Neural crest cell (in vitro differentiated cells): ENCODE results near the gene ECHDC3. TPM values are rescaled to one million over a fixed set of nuclear protein-coding genes. Genes with fewer than 3 reads are reported as not detected.

Experiments
- DNase-seq: peaks from one replicate; pipeline ENCODE4 v3.0.0; 2021; ENCODE audit warnings: low read depth, mixed read lengths, low spot score
- H3K27ac Mint-ChIP-seq: one replicate; pipeline ENCODE4 v1.8.0; 2021; ENCODE audit warnings: mild to moderate bottlenecking, mixed read lengths; ENCODE audit not compliant: unreplicated experiment
- H3K27me3 Mint-ChIP-seq: 2 replicates; pipeline ENCODE4 v1.8.0; 2021; ENCODE audit warnings: low read depth, mild to moderate bottlenecking, mixed read lengths
- H3K36me3 Mint-ChIP-seq: 2 replicates; pipeline ENCODE4 v1.8.0; 2021; ENCODE audit warnings: low read depth, mild to moderate bottlenecking, mixed read lengths
- H3K4me1 Mint-ChIP-seq: 2 replicates; pipeline ENCODE4 v1.8.0; 2021; ENCODE audit warnings: mixed read lengths
- H3K4me3 Mint-ChIP-seq: one replicate; pipeline ENCODE4 v1.8.0; 2021; ENCODE audit warnings: mild to moderate bottlenecking, mixed read lengths
- H3K9me3 Mint-ChIP-seq: 2 replicates; pipeline ENCODE4 v1.8.0; 2021; ENCODE audit warnings: mixed read lengths
- CTCF ChIP-seq: fragments of 200-600 bp; sonication (generic); conservative IDR thresholded peaks from 2 replicates; pipeline ENCODE4 v1.5.0; 2021; ENCODE audit warnings: antibody characterized with exemption, mild to moderate bottlenecking
- total RNA-seq: library from RNA; stranded (reverse); gene quantifications from 2 replicates; pipeline ENCODE4 v1.2.1, GENCODE V29; 2021

Gene ECHDC3
- total RNA-seq, 1 donor from 2014 or later = 5.3 TPM

- no peaks in the 10 kb centered on the region for H3K9me3 Mint-ChIP-seq
- H3K4me3 Mint-ChIP-seq = no peak overlapping the region
- TF ChIP-seq CTCF = no peak
- H3K4me1 Mint-ChIP-seq = no peaks in the 10 kb centered on the region
- H3K36me3 Mint-ChIP-seq = no peaks in the 10 kb centered on the region
- H3K27ac Mint-ChIP-seq = no peak overlapping the region
- no peak for DNase-seq
- H3K27me3 Mint-ChIP-seq = no peaks in the 10 kb centered on the region
Measured at GRCh38 chr10:11787846-11788245, 45.7 kb downstream of the ECHDC3 start.

- Mint-ChIP-seq H3K9me3 (peaks cover 3% of the 10 kb centered on the region), H3K27ac (no peak overlapping the region), H3K4me3 (no peak overlapping the region), H3K36me3 (peaks cover 2% of the 10 kb centered on the region), H3K4me1 (no peaks in the 10 kb centered on the region), H3K27me3 (no peaks in the 10 kb centered on the region)
- no peak for TF ChIP-seq CTCF
- DNase-seq = no peak
Measured at GRCh38 chr10:11789306-11789705, 47.1 kb downstream of the ECHDC3 start.

GRCh38 chr10:11789956-11790355 is 47.8 kb downstream of the ECHDC3 start:
- Mint-ChIP-seq H3K27ac (no peak overlapping the region), H3K4me1 (no peaks in the 10 kb centered on the region), H3K36me3 (peaks cover 2% of the 10 kb centered on the region), H3K4me3 (no peak overlapping the region), H3K27me3 (no peaks in the 10 kb centered on the region), H3K9me3 (peaks cover 3% of the 10 kb centered on the region)
- DNase-seq = no peak
- no peak for TF ChIP-seq CTCF

GRCh38 chr10:11793762-11794479 is 51.7 kb downstream of the ECHDC3 start:
- no peak for TF ChIP-seq CTCF
- no peak for DNase-seq
- H3K36me3 Mint-ChIP-seq = peaks cover 2% of the 10 kb centered on the region
- H3K4me1 Mint-ChIP-seq = peaks cover 4% of the 10 kb centered on the region
- no peak overlapping the region for H3K27ac Mint-ChIP-seq
- H3K27me3 Mint-ChIP-seq = no peaks in the 10 kb centered on the region
- H3K4me3 Mint-ChIP-seq = no peak overlapping the region
- peaks cover 5% of the 10 kb centered on the region for H3K9me3 Mint-ChIP-seq

- DNase-seq = no peak
- Mint-ChIP-seq H3K27ac (no peak overlapping the region), H3K27me3 (no peaks in the 10 kb centered on the region), H3K4me1 (peaks cover 5% of the 10 kb centered on the region), H3K4me3 (no peak overlapping the region), H3K36me3 (peaks cover 2% of the 10 kb centered on the region), H3K9me3 (peaks cover 5% of the 10 kb centered on the region)
- TF ChIP-seq CTCF = no peak
Measured at GRCh38 chr10:11794566-11794965, 52.4 kb downstream of the ECHDC3 start.
